H4 (cell line): Measurements from ENCODE around the gene MTAP. TPM values are rescaled to one million over a fixed set of nuclear protein-coding genes. Genes with fewer than 3 reads are reported as not detected.
"Not testable (repeated sequence)": the region's sequence is repeated elsewhere in the genome, so short reads cannot be mapped to it uniquely, and the experiment has no call there.

Experiments used
- DNase-seq: peaks from one replicate; pipeline ENCODE4 v3.0.0-alpha.2; 2015; ENCODE audit warnings: low spot score
- total RNA-seq: library from RNA; depleted of rRNA; stranded (reverse); fragments of >200 nt; shearing (Covaris generic); gene quantifications from 2 replicates; pipeline ENCODE4 v1.2.3, GENCODE V29; 2014

The MTAP gene
- total RNA-seq, 1 experiment from 2014 or later = not detected

DNA sequence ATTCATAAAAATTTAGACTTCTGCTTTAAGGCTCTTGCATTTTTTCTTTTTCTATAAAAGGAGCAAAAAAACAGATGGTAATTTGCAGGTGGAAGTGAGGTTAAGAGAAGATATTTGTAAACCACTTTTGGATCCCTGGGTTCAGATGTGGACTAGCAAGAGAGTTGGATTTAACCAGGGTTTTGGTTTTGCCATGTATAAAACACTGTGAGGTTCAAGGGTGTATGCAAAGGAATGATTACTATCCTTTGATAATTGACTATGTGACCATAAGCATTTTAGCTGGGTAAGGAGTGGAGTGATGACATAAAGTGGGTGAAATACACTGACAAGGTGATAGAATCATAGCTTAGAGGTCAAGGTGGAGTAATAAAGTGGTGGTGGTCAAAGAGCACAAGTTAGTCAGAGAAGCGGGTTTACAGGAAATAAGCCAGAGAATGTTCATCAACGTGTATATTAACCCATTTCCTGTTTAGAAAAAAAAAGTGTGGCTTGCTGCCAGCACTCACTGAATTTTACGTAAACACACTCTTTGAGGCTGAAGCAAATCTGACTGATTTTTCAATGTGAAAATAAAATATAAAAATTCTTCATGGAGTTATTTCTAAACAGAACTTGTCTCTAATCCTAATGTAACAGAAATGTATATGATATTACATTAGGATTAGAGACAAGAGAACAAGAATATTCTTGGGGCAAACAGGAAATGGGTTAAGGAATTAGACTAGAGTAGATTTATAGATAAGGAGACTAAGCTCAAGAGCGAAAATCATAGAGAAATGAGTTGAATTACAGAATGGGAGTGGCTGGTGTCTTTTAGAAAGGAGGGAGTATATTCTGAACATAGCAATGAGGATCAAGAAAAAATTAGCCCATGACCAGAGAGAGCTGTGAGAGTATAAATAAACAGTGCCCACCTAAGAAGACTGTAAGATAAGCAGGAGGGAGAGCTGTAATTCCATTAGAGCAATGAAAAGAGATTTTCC, 117.2 kb downstream of the MTAP start:
- DNase-seq = no peak

DNA sequence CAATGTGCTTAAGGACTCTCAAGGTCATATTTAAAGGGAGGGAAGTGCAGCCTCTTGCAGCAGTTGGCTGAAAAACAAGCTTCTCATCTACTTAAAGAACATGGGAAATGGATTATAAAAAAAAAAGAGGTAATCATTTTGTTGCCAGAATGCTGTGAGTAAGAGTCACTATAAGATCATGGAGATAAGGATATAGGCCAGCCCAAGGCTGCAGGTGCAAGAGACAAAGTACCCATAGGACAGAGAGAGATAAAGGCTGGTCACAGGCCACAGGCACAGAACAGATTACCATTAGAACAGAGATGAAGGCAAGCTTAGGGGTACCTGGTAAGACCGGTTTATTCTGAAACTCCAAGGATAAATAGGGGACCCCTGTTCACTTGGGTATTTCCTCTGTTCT, 121.3 kb downstream of the MTAP start:
- no peak for DNase-seq

DNA sequence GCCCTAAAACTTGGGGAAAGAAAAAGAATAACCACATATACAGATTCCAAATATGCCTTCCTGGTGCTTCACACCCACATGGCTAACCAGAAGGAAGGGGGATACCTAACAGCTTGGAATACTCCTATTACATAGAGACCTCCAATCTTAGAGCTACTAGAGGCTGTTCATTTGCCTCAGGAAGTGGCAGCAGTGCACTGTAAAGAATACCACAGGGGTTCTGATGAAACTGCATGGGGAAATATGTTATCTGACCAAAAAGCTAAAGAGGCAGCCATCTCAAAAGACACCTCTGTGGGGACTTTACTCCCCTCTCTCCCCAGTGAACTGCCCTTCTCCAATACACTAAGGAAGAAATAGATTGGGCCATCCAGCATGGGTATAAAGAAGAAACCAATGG, 125.3 kb downstream of the MTAP start:
- DNase-seq = no peak

DNA sequence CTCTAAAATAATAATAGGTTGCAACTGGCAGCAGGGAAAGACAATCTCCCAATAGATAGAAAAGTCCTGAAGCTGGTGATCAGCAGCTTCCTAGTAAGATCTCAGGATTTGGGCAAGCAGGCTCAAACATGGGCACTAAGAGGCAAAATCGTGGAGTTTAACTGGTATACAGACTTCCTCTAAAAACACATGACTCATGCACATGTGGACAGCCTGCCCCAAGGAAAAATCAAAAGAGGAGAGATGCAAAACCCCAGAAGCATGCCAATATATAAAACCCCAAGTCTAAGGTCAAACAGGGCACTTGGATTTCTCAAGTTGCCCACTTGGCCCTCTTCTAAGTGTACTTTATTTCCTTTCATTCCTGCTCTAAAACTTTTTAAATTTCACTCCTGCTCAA, 129.0 kb downstream of the MTAP start:
- no peak for DNase-seq

DNA sequence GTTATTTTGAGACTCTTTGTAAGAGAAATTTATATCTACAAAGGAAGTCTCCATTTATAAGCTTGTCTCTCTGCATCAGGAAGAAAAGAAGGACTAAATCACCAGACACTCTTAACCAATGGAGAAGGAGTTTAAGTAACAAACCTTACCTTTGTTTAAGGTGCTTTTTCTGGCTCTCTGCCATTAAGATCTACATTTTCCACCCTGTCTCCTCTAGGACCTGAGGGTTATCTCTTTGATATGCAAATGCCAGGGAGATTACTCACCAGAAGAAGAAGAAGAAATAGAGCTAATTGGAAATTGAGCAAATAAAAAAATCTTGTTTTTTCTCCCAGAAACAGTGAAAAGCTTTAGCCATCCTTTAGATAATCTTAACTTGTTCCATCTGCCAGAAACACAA, 130.8 kb downstream of the MTAP start:
- DNase-seq = no peak

DNA sequence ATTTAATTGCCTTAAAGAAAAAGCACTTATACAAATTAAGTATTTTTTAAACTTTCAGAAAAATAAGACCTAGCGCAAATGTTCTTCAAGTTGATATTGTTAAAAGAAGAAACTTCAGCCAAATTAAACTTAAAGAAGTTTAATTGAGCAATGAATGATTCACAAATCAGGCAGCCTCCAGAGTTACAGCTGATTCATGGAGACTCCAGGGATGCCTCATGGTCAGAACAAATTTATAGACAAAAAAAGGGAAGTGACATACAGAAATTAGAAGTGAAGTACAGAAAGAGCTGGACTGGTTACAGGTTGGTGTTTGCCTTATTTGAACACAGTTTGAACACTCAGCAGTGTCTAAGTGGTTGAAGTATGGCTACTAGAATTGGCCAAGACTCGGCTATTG, 131.4 kb downstream of the MTAP start:
- DNase-seq = no peak

DNA sequence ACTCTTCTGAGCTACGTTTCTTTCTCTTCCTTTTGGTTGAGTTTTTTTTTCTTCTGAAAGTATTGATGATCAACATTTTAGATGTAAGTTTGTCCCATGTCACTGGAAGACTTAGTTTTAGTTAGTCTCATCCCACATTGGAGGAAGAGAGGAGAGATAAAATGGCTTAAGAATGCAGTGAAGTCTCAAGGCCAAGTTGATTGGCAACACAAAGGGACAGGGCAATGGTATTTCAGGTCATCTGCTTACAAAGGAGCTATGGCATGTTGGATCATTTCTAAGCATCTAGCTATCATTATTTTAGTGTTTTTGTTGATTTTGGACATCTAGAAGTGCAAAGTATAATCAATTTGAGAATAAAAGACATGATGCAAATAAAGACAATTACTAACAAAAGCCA, 133.2 kb downstream of the MTAP start:
- DNase-seq = no peak

DNA sequence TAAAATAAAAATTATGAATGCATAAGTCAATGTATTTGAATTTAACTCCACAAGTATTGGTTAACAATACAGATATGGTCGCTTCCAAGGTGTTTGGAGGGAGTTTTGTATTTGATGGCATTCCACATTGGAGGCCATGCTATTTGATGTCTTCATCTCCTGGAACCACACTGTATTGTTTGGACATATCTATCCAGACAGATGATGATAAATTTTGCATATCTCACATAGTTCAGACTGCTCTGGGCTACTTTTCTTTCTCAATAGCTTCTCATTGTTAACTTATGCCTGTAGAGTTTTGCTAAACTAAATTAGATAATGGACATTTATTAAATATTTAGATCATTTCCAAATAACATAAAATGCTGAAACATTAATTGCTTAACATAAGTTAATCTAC, 133.7 kb downstream of the MTAP start:
- no peak for DNase-seq

DNA sequence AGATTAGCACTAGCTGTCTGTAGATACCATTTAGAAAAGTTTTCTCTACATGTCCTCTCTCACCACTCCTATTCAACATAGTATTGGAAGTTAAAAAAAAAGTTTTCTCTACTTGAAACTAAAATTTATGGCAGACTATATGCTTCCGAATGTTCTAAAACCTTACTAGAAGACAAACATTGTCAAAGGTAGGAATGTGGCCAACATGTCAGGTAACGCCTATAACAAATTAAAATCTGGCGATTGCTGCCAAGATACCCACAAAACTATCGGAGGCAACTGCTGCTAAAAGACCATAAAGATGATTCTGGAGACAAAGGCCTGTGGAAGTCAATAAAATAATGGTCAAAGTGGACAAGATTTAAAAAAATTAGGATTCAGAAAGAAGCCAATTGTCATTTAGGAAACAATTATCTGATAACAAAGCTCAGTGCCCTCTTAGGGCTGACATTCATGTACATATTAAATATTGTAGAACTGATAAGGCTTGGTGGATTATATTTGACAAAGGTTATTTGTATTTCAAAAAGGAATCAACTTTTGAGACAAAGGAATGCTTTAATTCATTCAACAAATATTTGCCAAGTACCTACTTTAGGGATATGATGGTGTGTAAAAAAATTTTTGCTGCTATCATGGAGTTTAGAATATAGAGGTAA, 139.0 kb downstream of the MTAP start:
- no peak for DNase-seq

DNA sequence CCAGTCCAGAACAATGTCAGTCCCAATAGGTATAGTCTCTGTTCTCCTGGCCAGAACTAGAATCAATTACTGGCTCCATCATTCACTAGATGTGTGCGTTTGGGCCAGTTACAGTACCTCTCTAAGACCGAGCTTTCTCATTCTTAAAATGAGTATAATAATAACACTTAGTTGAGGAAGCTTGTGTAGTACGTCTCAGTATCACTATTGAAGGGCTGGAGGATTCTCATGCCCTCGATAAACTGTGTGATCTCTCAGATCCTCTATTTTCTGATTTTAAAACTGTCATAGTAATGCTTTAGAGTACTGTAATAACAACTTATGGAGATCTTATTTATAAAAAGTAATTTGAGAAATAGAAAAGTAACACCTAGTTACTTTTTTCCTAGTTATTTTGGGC, 141.0 kb downstream of the MTAP start:
- DNase-seq = no peak

DNA sequence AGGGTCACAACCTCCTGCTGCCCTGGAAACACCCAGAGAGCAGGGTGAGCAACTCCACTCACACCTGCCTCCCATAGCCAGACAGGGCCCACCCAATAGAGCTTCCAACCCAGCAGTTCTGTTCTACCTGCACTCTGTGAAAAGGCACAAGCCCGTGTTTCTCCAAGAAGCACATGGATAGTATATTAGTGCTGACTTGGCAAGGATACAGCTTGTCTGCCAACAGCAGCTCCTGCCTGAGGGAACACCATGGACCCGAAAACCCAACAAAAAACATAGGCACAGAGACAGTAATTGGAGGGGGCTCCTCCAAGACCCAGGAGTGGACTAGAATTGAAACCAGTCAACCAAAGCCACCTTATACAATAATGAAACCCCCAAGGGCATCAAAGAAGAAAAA, 143.2 kb downstream of the MTAP start:
- no peak for DNase-seq

DNA sequence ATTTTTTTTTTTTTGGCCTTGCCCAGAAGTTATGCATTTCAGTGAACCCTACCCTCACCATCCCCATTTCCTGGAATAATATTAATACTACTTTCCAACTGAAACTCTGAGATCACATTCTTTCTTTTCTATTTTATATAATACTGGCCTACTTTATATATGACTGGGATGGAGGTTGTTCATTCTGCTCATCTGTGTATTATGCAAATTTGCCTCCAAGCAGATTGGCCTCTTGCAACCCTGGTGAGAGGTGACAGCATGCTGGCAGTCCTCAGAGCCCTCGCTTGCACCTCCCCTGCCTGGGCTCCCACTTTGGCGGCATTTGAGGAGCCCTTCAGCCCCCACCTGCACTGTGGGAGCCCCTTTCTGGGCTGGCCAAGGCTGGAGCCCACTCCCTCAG, 156.4 kb downstream of the MTAP start:
- DNase-seq = no peak

DNA sequence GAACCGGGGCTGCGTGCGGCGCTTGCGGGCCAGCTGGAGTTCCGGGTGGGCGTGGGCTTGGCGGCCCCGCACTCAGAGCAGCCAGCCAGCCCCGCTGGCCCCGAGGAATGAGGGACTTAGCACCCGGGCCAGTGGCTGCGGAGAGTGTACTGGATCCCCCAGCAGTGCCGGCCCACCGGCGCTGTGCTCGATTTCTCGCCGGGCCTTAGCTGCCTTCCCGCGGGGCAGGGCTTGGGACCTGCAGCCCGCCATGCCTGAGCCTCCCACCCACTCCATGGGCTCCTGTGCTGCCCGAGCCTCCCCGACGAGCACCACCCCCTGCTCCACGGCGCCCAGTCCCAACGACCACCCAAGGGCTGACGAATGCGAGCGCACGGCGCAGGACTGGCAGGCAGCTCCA, 156.8 kb downstream of the MTAP start:
- DNase-seq = not testable (repeated sequence)

DNA sequence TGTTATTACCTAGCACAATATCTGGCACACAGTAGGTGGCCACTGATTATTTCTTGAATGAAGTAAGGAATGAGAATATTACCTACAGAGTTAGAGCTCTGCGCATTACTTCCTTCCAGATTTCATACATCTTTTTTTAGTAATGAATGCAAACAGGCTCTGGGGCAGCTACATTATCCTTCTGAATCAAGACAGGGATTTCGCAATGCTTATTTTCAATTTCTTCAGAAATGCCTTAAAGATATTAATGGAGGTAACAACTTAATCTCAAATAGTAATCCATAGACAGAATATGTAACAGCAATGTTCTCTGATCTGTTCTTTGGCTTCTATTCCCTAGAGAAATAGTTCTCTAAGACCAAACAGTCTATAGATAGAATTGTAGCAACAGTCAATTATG, 159.1 kb downstream of the MTAP start:
- no peak for DNase-seq

DNA sequence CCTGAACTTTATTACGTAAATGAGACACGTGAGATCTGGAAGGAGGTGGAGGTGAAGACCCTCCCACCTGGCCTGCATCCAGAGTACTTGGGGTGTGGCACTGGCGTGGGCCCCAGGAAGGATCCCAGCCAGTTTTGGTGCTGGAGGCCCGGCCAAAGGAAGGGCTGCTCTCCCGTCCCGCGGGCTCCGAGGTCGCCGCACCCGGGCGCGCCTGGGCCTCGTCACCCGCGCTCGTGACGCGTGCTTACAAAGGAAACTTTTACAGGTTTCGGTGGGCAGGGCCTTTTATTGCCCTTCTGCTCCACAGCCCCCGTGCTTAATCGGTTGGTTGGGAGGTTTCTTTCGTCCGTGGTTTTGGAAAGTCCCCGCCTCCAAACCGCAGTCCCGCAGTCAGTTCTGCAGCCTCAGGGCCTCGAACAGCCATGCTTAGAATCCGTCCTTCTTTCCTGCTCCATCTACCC, 162.5 kb downstream of the MTAP start:
- no peak for DNase-seq

DNA sequence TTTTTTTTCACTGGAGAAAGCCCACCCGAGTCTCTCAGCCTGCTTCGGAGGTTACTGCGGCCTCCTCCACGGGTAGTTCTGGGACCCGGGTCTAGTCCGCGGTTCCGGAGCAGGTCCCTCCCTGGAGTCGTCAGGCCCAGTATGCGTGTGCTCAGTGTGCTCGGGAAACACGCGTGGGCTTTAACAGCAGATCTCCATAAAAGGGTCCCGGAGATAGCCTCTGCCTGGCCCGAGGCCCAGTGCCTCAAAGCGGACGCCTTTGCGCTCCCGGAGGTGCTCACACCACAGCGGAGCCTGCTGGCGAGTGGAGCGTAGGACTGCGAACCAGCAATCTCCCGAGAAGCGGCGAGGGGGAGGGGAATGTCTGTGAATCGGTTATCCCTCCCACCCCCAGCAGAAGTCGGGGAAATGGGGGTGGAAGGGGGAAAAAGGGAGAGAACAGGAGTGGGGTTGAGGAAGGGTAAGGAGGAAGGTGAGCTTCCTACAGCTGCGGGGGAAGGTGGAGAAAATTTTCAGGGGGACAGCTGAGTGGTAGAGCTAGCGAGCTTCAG, 163.0 kb downstream of the MTAP start:
- DNase-seq = no peak

DNA sequence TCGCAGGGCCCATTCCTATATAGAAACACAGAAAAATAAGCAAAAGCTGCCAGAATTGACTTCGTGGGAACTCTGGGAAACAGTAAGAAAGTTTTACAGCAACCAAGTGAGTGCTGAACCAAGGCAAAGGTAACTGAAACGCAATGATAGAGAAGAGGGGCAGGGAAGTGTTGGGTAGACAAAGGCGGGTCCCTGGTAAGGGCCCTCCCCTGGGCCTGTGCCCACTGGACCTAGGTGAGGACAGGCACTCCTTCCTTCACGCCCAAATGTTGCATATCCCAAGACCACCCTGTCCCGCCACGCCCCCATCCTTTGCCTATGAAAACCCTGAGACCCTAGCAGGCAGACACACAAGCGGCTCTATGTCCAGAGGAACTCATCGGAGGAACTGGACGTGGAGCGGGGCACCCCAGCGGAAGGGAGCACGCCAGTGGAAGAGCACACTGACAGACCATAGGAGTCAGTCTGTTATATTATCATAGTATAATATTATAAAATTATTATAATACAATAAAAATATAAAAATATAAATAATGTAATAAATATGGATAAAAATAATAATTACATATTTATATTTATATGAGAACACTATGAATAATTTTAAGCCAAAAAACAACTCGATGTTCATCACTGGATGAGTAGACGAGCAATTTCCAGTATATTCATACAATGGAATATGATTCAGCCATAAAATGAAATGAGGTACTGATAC, 163.9 kb downstream of the MTAP start:
- DNase-seq = no peak

DNA sequence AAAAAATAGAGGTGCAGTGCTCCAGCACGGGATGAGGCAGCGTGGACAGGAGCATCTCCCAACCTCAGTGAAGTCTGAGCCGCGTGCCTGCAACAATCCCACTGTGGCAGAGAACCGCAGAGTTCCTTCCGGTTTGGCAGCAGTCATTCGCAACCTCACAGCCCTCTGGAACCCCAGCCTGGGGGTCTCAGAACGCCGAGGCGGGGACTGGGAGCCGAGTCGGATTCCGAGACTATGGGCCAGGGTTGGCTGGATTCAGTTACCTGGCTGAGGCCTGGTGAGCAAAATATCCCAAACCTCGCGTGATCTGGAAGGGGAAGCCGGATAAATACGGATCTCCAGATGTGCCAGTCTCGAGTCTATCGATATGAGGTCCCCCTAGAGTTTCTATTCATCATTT, 164.7 kb downstream of the MTAP start:
- DNase-seq = no peak

DNA sequence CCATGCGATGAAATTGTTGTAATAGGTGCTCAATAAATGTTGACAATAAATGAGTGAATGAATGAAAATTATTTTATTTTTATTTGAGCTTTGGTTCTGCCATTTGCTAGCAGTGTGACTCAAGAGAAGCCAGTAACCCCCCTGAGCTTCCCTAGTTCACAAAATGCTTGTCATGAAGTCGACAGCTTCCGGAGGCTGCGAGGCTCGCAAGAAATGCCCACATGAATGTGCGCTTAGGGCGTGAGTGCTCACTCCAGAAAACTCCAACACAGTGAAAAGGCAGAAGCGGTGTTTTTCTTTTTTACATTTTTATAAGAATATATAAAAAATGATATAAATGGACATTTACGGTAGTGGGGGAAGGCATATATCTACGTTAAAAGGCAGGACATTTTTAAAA, 165.3 kb downstream of the MTAP start:
- DNase-seq = no peak

DNA sequence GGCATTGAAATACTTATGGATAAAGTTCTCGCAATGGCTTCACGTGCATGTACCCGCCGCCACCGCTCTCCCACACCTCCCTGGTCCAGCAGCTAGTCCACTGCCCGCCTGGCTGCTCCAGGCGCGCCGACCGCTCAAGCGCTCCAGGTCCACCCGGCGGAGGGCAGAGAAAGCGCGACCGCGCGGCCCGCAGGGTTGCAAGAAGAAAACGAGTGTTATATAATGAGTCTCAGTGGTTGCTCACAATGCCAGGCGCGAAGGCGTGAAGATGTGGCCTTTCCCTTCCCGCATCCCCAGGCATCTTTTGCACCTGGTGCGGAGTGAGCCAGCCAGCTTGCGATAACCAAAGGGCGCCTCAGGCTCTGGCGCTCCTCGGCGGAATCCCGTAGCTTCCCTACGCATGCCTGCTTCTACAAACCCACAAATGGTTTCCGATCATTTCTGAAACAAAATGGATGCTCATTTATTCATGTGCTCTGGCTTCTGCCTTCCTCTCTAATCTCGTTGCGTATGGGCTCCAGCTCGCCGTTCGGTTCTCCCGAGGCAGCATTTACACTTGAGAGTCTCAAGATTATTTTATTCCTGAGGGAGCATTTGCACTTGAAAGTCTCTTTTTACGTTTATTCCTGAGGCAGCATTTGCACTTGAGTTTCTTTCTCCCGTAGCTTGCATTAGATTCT, 166.0 kb downstream of the MTAP start:
- no peak for DNase-seq
